IPS-11a (cell line): ENCODE measurements around the gene CEMP1.

Source experiments
- H3K4me3 ChIP-seq: one replicate; pipeline ENCODE4 v1.5.1; 2013; ENCODE audit warnings: low read depth, low read length, control low read depth

The CEMP1 gene

DNA sequence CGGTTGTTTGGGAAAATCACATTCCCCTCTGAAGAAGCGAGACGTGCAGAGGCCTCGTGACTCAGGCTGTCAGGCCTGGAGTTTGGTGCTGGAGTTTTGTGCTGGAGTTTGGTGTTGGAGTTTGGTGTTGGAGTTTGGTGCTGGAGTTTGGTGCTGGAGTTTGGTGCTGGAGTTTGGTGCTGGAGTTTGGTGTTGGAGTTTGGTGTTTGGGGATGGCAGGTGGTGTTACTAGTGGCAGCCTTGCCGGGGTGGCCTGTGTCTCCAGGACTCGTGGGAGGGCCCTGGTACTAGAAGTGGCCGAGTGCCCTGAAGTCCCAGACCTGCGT is 43.7 kb downstream of the CEMP1 start:
- no peak overlapping the region for H3K4me3 ChIP-seq

- no peak overlapping the region for H3K4me3 ChIP-seq
Measured at GRCh38 chr16:2486645-2487516, 44.3 kb downstream of the CEMP1 start.

DNA sequence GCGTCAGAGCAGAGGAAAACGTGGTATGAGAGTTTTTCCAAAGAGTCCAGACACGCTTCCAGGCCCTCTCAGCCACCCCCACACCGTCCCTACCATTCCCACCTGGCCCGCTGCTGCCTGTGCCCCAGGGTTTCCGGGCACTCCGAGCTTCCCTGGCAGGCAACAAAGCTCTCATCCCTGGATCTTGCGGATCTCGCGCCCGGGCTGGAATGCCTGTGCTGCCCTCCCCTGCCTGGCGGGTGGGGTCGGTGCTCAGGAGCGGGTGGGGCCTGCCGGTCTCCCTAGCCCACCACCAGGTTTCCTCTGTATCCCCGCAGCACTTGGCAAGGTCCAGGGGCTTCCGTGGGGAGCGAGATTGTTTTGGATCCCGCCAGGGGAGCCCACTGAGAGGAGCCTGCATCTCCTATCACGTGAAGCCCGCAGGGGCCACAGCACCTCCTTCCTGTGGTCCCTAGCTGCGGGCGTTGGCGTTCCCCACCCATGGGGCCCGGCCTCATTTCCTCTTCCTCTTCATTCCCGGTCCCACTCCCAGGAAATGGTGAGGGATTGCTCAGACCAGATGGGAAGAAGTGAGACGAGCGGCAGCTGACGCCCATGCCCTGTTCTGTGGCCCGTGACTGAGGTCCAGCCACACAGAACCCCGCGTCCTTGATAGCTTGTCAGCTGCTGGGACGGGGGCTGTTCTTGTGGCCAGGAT is 45.2 kb downstream of the CEMP1 start:
- no peak overlapping the region for H3K4me3 ChIP-seq

DNA sequence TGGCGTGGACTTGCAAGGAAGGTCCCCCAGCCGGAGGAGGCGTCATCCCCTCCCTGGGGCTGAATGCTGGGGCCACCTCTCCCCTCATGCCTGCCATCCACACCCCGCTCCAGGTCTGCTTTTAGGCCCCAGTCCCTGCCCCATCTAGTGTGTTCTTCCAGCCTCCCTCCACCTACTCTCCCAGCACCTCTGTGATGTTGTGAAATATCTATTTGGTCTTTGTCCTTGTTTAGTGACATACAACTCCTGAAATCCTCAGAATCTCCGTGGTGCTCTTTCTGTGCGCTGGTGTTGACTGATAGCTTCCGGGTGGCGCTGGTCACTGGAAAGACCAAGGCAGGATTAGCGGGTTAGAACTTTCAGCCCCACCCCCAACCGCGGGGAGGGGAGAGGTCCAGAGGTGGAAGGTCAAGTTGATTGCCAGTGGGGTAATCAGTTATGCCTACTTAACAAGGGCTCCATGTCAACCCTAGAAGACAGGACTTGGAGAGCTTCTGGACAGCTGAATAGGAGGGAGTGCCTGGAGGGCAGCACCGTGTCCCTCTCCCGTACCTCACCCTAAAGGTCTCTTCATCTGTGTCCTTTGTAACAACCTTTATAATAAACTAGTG is 46.2 kb downstream of the CEMP1 start:
- no peak overlapping the region for H3K4me3 ChIP-seq

DNA sequence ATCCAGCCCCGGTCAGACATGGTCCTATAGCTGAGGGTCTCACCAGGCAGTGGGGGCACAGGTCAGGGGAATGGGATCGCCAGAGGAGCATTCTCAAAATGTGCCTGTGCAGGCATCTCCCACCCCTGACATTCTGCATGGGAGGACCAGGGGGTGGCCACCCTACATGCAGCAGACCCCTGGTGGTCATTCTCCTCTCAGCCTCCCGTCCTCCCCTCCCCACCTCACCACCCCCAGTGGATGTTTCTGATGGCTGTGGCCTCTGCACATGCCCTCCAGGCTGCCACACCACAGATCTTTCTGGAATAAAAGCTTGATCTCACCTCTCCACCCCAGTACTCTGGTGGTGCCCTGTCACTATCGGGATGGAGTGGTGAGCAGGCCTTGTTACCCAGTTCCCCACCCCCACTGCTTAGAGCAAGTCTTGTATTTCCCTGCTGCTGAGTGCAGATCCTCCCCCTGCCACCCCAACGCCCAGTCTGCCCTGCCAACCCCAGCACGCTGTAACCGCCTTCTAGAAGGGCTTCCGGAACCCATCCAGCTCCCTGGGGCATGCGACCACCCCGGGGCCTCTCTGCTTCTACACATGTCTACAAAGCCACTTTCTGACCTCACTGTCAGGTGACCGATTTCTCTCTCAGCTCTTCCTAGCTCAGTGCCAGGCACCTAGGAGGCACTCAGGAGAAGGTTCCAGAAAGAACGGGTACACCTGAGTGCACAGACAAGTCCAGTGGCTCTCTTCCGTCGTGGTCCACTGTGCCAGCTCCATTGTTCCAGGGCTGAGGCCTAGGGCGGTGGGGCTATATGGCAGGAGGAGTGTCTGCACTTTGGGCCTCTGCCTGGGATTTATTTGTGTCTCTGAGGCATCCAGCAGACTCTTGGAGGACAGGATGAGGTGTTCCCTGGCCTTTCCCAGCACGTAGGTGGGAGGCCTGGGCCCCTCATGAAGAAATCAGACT is 47.0 kb downstream of the CEMP1 start:
- no peak overlapping the region for H3K4me3 ChIP-seq

DNA sequence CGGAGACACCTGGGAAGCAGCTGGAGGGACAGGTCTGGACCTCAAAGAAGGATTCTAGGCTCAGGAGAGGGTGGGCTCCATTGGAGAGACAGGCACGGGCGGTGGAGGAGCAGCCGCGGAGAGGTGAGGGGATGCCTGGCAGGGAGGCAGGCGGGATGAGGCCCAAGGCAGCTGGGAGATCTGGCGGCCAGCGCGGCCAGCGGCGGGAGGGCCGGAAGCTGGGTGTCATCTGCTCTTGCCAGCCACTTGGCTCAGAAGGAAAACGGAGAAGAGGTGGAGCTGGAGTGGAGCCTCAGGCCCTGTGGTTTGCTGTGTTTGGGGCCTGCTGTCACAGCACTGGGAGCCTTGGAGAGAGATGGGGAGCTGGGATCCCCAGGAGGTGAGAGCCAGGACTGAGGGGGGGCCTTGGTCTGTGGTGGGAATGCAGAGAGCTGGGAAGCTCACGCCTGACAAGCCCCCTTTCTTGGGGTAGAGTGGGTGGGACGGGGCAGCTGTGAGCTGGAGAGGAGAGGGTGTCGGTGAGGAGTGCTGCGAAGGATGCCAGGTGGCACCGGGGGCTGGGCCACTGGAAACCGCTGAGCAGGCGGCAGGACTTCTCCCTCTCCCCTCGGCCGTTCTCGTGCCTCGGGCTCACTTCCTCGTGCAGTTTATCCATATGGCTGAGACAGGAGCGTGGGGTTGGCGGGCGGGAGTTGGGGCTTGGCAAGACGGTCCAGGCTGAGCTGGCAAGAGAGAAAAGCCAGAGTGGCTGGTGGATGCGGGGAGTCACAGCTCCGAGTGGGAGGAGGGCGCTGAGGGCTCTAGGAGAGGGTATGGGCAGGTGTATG is 48.3 kb downstream of the CEMP1 start:
- H3K4me3 ChIP-seq: no peak overlapping the region

- no peak overlapping the region for H3K4me3 ChIP-seq
Measured at GRCh38 chr16:2482249-2482648, 49.0 kb downstream of the CEMP1 start.

GRCh38 chr16:2481676-2482075 is 49.5 kb downstream of the CEMP1 start:
- H3K4me3 ChIP-seq: no peak overlapping the region

DNA sequence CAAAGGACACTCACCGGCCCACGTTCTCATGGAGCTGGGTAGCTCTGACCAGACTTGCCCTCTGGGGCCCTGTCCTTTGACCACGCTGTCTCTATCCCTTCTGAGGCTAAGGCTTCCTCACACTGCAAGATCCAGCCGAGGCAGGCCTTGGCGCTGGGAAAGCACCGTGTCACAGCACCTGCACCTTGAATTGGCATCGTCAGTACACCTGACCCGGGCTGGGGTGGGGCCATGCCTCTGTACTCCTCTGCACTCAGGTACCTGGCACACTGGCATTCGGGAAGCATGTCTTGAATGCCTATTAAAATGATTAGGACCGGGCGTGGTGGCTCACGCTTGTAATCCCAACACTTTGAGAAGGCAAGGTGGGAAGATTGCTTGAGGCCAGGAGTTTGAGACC is 50.3 kb downstream of the CEMP1 start:
- H3K4me3 ChIP-seq: no peak overlapping the region
